HepG2 (cell line): Measurements from ENCODE around the gene LPCAT4. TPM values are rescaled to one million over a fixed set of nuclear protein-coding genes. Genes with fewer than 3 reads are reported as not detected.

Experiments
- BRD4 ChIP-seq: sonication (generic); formaldehyde crosslinking; IDR thresholded peaks from 2 replicates; pipeline ENCODE4 v1.4.0; 2020; ENCODE audit warnings: missing genetic modification reagents
- CSRNP2 ChIP-seq: sonication (generic); formaldehyde crosslinking; conservative IDR thresholded peaks from 2 replicates; pipeline ENCODE4 v1.8.0; 2022; ENCODE audit warnings: low read depth, missing genetic modification reagents
- E2F2 ChIP-seq: sonication (generic); formaldehyde crosslinking; IDR thresholded peaks from 2 replicates; pipeline ENCODE4 v1.4.0; 2020; ENCODE audit warnings: missing genetic modification reagents, borderline replicate concordance
- HNRNPH1 ChIP-seq: fragments of 200-400 bp; formaldehyde crosslinking; optimal IDR thresholded peaks from 2 replicates; pipeline ENCODE3; 2017; ENCODE audit warnings: mild to moderate bottlenecking, low read depth, low read length
- KDM1A ChIP-seq: IDR thresholded peaks from 2 replicates; pipeline ENCODE4 v1.6.1; 2016; ENCODE audit warnings: missing compliant biosample characterization
- NFIB ChIP-seq: sonication (generic); formaldehyde crosslinking; IDR thresholded peaks from 2 replicates; pipeline ENCODE4 v1.9.0; 2021; ENCODE audit warnings: missing genetic modification reagents, mild to moderate bottlenecking, borderline replicate concordance
- NFRKB ChIP-seq: fragments of 450-650 bp; IDR thresholded peaks from 2 replicates; pipeline ENCODE4 v1.6.1; 2017
- NR2F6 ChIP-seq, 2 experiments: IDR thresholded peaks; 2 replicates each; pipeline ENCODE4 v1.6.1; 2016; ENCODE audit warnings: antibody characterized with exemption in 1 of 2, mild to moderate bottlenecking in 1 of 2
- SMAD3 ChIP-seq: sonication (generic); formaldehyde crosslinking; IDR thresholded peaks from 2 replicates; pipeline ENCODE4 v1.4.0; 2020; ENCODE audit warnings: missing genetic modification reagents
- U2AF2 ChIP-seq: fragments of 200-400 bp; formaldehyde crosslinking; IDR thresholded peaks from 2 replicates; pipeline ENCODE4 v1.6.1; 2017; ENCODE audit warnings: low read depth, mild to moderate bottlenecking, low read length
- ZBTB4 ChIP-seq: sonication (generic); formaldehyde crosslinking; IDR thresholded peaks from 2 replicates; pipeline ENCODE4 v1.4.0; 2020; ENCODE audit warnings: missing genetic modification reagents, mild to moderate bottlenecking, borderline replicate concordance
- ZNF367 ChIP-seq: sonication (generic); formaldehyde crosslinking; IDR thresholded peaks from 2 replicates; pipeline ENCODE4 v1.4.0; 2020; ENCODE audit warnings: missing genetic modification reagents, borderline replicate concordance
- ZNF501 ChIP-seq: sonication (generic); formaldehyde crosslinking; IDR thresholded peaks from 2 replicates; pipeline ENCODE4 v1.5.1; 2020; ENCODE audit warnings: mild to moderate bottlenecking, moderate library complexity, missing genetic modification reagents
- ZNF563 ChIP-seq: sonication (generic); formaldehyde crosslinking; IDR thresholded peaks from 2 replicates; pipeline ENCODE4 v1.8.0; 2022; ENCODE audit warnings: mild to moderate bottlenecking, moderate library complexity, missing genetic modification reagents
- ZNF660 ChIP-seq: sonication (generic); formaldehyde crosslinking; IDR thresholded peaks from 2 replicates; pipeline ENCODE4 v1.5.1; 2020; ENCODE audit warnings: mild to moderate bottlenecking, low read depth, missing genetic modification reagents, borderline replicate concordance
- ZNF720 ChIP-seq: sonication (generic); formaldehyde crosslinking; IDR thresholded peaks from 2 replicates; pipeline ENCODE4 v1.4.0; 2020; ENCODE audit warnings: missing genetic modification reagents
- ZNF788 ChIP-seq: sonication (generic); formaldehyde crosslinking; IDR thresholded peaks from 2 replicates; pipeline ENCODE4 v1.5.0; 2020; ENCODE audit warnings: mild to moderate bottlenecking, missing genetic modification reagents, borderline replicate concordance
- ZSCAN29 ChIP-seq: sonication (generic); formaldehyde crosslinking; conservative IDR thresholded peaks from 2 replicates; pipeline ENCODE4 v1.4.0; 2020; ENCODE audit warnings: mild to moderate bottlenecking, missing genetic modification reagents
- ZZZ3 ChIP-seq: sonication (generic); formaldehyde crosslinking; IDR thresholded peaks from 2 replicates; pipeline ENCODE4 v1.4.0; 2020; ENCODE audit warnings: missing genetic modification reagents, mild to moderate bottlenecking, borderline replicate concordance
- polyA plus RNA-seq, 8 experiments: library from polyadenylated mRNA; depleted of rRNA in 3 of 8; stranded (reverse) in 7 of 8; unstranded in 1 of 8; fragments of >200 nt; fragmentation: Illumina TruSeq in 4 of 8; extraction: Trizol in 4 of 8; gene quantifications; 2 replicates each; pipeline versions ENCODE4 v1.2.1 to v1.2.3, GENCODE V29; 2011 to 2016; ENCODE audit warnings: low read depth in 4 of 8, missing spikeins in 1 of 8, mixed read lengths in 1 of 8; ENCODE audit not compliant: insufficient read depth in 1 of 8
- total RNA-seq, 5 experiments: library from RNA; depleted of rRNA; stranded (reverse); fragments of >200 nt; fragmentation: Illumina TruSeq; extraction: Trizol; gene quantifications; 2 replicates each; pipeline ENCODE4 v1.2.3, GENCODE V29; 2016; ENCODE audit warnings: low read depth in 1 of 5
- TF ChIP-seq, protein P1 (sequence below): IDR thresholded peaks from 2 replicates; pipeline ENCODE4 v1.6.1; 2016; ENCODE audit warnings: control low read depth

The LPCAT4 gene
- total and polyA plus RNA-seq, 2 of the 13 experiments (the other 11 are each of a cell fraction or from before 2014, with no cell fraction given) = 8.1 to 57.1 TPM

- TF ChIP-seq, protein P1, sequence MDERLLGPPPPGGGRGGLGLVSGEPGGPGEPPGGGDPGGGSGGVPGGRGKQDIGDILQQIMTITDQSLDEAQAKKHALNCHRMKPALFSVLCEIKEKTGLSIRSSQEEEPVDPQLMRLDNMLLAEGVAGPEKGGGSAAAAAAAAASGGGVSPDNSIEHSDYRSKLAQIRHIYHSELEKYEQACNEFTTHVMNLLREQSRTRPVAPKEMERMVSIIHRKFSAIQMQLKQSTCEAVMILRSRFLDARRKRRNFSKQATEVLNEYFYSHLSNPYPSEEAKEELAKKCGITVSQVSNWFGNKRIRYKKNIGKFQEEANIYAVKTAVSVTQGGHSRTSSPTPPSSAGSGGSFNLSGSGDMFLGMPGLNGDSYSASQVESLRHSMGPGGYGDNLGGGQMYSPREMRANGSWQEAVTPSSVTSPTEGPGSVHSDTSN (CRISPR knock-in tag) = no peak
- TF ChIP-seq ZNF720 (CRISPR knock-in tag) (0 out of 2 replicates have a peak, but pooled peaks have one; percentile 40), ZNF501 (CRISPR knock-in tag) (peak; percentile 79), NFRKB (no peak), NFIB (no peak), ZNF563 (CRISPR knock-in tag) (peak; percentile 80; the same call in 1 of the 2 replicates), U2AF2 (no peak), BRD4 (CRISPR knock-in tag) (no peak), NR2F6 (IDR thresholded peaks at IDR 0.05) (no peak), NR2F6 (CRISPR knock-in tag; IDR thresholded peaks at IDR 0.05) (no peak), SMAD3 (CRISPR knock-in tag) (no peak; the same call in 1 of the 2 replicates), ZNF660 (no peak), KDM1A (CRISPR knock-in tag) (no peak), E2F2 (CRISPR knock-in tag) (no peak), ZBTB4 (0 out of 2 replicates have a peak, but pooled peaks have one; percentile 18), ZSCAN29 (CRISPR knock-in tag) (no peak), CSRNP2 (no peak), ZNF367 (CRISPR knock-in tag) (no peak), ZNF788 (CRISPR knock-in tag) (peak; percentile 82), ZZZ3 (no peak), HNRNPH1 (no peak)
Observed at GRCh38 chr15:34367101-34368081, at the start of gene LPCAT4 (continued).
